ENCODE results near the gene TANGO2. TPM values are rescaled to one million over a fixed set of nuclear protein-coding genes. Genes with fewer than 3 reads are reported as not detected.

The TANGO2 gene
- total RNA-seq, 1 donor from 2014 or later, result 24.9 TPM

DNA sequence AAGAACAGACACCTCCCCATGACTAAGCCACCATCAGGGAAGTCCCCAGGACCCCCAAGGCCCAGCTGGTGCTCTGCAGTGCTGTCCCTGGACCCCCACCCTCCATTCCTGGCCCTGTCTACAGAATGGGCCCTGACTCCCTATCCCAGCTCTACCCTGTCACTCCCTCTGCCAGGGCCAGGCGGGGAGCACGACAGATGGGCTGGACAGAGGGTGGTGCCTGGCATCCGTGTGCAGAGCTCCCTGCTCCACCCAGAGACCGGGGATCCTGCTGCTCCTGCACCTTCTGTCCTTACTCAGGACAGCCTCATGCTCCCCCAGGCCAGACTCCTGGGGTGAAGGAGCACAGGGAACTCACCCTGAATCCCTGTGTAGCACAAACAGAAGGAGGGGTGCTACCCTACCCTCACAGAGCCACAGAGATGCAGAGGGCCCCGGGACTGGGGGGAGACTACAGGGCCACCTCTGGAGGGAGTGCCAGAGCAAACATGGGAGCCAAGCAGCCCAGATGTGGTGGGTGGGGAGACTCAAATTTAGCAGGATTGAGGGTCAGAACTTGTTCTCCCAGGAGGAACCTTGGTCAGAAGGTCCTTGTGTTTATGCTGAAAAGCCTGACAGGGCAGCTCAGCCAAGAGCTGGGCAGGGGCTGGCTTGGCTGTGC is 6.3 kb upstream of the TANGO2 start:
- no peak for TF ChIP-seq CTCF (IDR thresholded peaks at IDR 0.05)
- H3K27ac Mint-ChIP-seq (ENCODE audit: unreplicated experiment), result no peak overlapping the region
- peaks cover 5% of the 10 kb centered on the region for H3K4me1 Mint-ChIP-seq (ENCODE audit: unreplicated experiment)
- H3K36me3 Mint-ChIP-seq (ENCODE audit: unreplicated experiment), result no peaks in the 10 kb centered on the region
- H3K27me3 Mint-ChIP-seq (ENCODE audit: unreplicated experiment), result peaks cover 17% of the 10 kb centered on the region
- H3K9me3 Mint-ChIP-seq (ENCODE audit: unreplicated experiment), result no peaks in the 10 kb centered on the region
- no peak for DNase-seq (ENCODE audit: extremely low spot score, unreplicated experiment)
- H3K4me3 Mint-ChIP-seq (ENCODE audit: unreplicated experiment), result no peak overlapping the region

DNA sequence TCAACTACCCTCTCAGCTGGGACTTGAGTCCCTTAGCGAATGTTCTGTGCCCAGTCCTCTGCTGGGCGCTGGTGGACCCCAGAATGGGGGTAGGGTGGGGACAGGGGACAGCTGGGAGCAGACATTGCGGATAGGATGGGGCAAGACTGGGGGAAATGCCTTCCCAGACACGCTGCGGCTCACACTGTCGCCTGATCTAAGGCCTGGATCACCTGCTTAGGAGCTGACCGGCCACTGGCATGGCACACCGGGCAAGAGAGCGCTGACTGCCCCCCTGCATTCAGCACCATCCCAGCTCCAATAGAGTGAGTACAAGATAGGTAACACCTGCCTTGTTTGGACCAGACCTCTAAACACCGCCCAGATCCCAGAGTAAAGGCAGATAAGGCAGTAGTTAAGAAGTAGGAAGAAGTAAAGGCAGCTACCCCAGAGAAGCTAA is 5.7 kb upstream of the TANGO2 start:
- Mint-ChIP-seq H3K27me3 (ENCODE audit: unreplicated experiment) (peaks cover 17% of the 10 kb centered on the region), H3K27ac (ENCODE audit: unreplicated experiment) (no peak overlapping the region), H3K9me3 (ENCODE audit: unreplicated experiment) (no peaks in the 10 kb centered on the region), H3K36me3 (ENCODE audit: unreplicated experiment) (no peaks in the 10 kb centered on the region), H3K4me1 (ENCODE audit: unreplicated experiment) (peaks cover 5% of the 10 kb centered on the region), H3K4me3 (ENCODE audit: unreplicated experiment) (peak overlapping the region; percentile 59)
- DNase-seq (ENCODE audit: extremely low spot score, unreplicated experiment), result no peak
- no peak for TF ChIP-seq CTCF (IDR thresholded peaks at IDR 0.05)

- no peak for DNase-seq (ENCODE audit: extremely low spot score, unreplicated experiment)
- Mint-ChIP-seq H3K27me3 (ENCODE audit: unreplicated experiment) (peaks cover 17% of the 10 kb centered on the region), H3K9me3 (ENCODE audit: unreplicated experiment) (no peaks in the 10 kb centered on the region), H3K4me3 (ENCODE audit: unreplicated experiment) (no peak overlapping the region), H3K36me3 (ENCODE audit: unreplicated experiment) (no peaks in the 10 kb centered on the region), H3K27ac (ENCODE audit: unreplicated experiment) (no peak overlapping the region), H3K4me1 (ENCODE audit: unreplicated experiment) (peaks cover 10% of the 10 kb centered on the region)
- TF ChIP-seq CTCF (IDR thresholded peaks at IDR 0.05), result no peak
Measured at GRCh38 chr22:20015971-20016733, 4.8 kb upstream of the TANGO2 start.

- Mint-ChIP-seq H3K27ac (ENCODE audit: unreplicated experiment) (no peak within 1 kb of the TSS), H3K27me3 (ENCODE audit: unreplicated experiment) (peaks cover 17% of the 10 kb centered on the region), H3K36me3 (ENCODE audit: unreplicated experiment) (no peaks in the 10 kb centered on the region), H3K4me3 (ENCODE audit: unreplicated experiment) (peak within 1 kb of the TSS; percentile 78), H3K9me3 (ENCODE audit: unreplicated experiment) (no peaks in the 10 kb centered on the region), H3K4me1 (ENCODE audit: unreplicated experiment) (peaks cover 17% of the 10 kb centered on the region)
- no peak for TF ChIP-seq CTCF (IDR thresholded peaks at IDR 0.05)
- DNase-seq (ENCODE audit: extremely low spot score, unreplicated experiment), result peak; percentile 96
Measured at GRCh38 chr22:20016734-20017621, 3.9 kb upstream of the TANGO2 start, which contains the start of gene ARVCF. TSS of gene ARVCF (minus strand) at chr22:20016823. CDS start at chr22:19990794, 26,029 bp downstream.
